DMS79 treated with DMSO at 0.1 percent for 48 hours (cell line): ENCODE data around the gene CEP57.
"Not testable (repeated sequence)": the region's sequence is repeated elsewhere in the genome, so short reads cannot be mapped to it uniquely, and the experiment has no call there.

Experiments used
- DNase-seq: peaks from one replicate; lab custom pipeline; 2025; lab: John Stamatoyannopoulos, UW

CEP57 gene

GRCh38 chr11:95860024-95860423, 69.7 kb downstream of the CEP57 start:
- not testable (repeated sequence) for DNase-seq

GRCh38 chr11:95863486-95864140, 73.3 kb downstream of the CEP57 start:
- no peak for DNase-seq

DNA sequence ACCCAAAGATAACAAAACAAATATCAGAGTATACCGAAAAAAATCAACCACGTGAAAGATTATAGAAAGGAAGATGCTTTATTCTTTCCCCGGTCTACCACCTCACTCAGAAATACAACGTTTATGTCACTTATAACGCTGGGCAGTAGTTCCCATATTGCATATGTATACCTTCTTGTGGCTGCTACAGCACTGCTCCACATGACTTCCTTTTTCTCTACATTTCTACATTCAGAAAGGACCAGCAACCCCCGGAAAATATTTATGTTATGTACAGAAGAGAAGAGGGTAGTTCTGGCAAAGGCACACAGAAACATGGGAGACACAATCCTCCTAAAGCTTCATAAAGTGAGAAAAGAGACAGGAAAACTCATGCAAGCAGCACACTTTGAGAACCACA, 76.8 kb downstream of the CEP57 start:
- no peak for DNase-seq

DNA sequence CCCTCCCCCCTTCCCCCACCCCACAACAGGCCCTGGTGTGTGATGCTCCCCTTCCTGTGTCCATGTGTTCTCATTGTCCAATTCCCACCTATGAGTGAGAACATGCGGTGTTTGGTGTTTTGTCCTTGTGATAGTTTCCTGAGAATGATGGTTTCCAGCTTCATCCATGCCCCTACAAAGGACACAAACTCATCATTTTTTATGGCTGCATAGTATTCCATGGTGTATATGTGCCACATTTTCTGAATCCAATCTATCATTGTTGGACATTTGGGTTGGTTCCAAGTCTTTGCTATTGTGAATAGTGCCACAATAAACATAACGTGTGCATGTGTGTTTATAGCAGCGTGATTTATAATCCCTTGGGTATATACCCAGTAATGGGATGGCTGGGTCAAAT, 80.6 kb downstream of the CEP57 start:
- DNase-seq: not testable (repeated sequence)

DNA sequence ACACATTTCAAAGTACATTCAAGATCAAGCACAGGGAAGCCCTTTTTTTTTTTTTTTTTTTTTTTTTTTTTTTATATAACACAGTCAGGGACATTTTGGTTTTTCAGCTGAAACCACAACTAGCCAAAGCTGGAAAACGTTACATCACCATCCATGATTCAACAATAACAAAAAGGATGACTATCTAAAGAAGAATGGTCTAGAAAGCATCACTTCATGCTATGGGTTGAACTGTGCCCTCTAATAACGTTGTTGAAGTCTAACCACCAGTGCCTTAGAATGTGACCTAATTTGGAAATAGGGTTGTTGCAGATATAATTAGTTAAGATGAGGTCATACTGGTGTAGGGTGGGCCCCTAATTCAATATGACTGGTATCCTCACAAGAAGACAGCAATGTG, 87.0 kb downstream of the CEP57 start:
- DNase-seq: no peak
